ENCODE measurements around the gene DUSP7.

GRCh38 chr3:52025453-52025852 lies 30.9 kb downstream of the DUSP7 start:
- TF ChIP-seq CTCF (IDR thresholded peaks at IDR 0.05; ENCODE audit: extremely low read depth in 1 of 2, insufficient read depth in 1 of 2, low read depth in 1 of 2, low read length in 2 of 2): no peak
- no peak for TF ChIP-seq MAX (IDR thresholded peaks at IDR 0.05; ENCODE audit: insufficient read depth, insufficient read length)
- TF ChIP-seq EZH2 (IDR thresholded peaks at IDR 0.05; ENCODE audit: borderline replicate concordance, low read depth, low read length, severe bottlenecking): no peak
- no peak for TF ChIP-seq POLR2A (IDR thresholded peaks at IDR 0.05; ENCODE audit: low read depth, low read length)
- TF ChIP-seq POLR2AphosphoS5 (IDR thresholded peaks at IDR 0.05; ENCODE audit: insufficient read depth, low read depth, low read length): no peak
